ENCODE data around the gene INCA1.

INCA1 gene

DNA sequence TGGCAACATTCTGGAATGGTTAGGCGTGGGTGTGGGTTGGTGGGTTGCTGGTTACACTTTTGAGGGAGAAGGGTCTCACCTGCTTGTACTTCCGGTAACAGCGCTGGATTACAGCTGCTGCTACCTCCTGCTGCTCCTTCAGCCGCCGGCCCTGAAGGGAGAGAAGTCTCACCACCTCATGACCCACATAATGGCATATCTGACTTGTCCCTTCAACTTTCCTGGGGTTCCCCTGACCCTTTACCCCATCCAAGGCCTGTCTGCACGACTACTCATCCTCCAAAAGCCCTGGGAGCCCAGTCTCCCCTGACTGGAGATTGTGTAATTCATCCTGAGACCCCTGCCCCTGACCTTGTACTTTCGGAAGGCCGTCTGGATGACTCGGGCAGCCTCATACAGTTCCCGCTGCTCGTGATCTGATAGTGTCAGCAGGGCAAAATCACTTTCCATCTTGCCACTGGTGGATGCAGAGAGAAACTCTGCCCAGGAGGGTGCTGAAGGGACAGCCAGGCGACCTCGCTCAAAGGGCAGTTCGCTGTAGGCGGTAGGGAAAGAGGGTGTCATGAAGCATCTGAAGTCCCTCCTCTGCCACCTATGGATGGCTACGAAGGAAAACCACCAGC is 27.7 kb downstream of the INCA1 start:
- peak; percentile 38 for DNase-seq

DNA sequence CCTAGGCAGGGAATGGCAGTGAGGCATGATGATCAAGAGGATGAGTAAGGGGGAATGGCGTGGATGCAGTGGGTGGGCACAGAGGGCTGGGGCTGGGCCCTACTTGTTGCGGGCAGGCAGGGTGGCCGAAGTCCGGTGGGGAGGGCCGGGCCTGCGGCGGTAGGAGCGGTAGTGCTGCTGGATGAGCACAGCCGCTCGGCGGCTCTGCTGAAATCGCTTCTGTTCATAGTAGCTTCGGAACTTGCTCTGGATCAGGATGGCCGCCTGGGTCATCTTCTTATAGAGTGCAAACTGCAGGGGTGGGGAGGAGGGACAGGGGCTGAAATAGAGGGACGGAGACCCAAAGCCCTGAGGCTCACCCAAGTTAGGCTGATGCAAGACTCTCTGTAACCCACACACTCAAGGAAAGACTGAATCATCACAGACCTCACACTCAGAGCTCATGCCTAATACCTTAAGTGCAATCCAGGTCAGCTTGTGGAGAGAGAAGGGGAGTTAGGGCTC is 28.2 kb downstream of the INCA1 start:
- peak; percentile 62 for DNase-seq

DNA sequence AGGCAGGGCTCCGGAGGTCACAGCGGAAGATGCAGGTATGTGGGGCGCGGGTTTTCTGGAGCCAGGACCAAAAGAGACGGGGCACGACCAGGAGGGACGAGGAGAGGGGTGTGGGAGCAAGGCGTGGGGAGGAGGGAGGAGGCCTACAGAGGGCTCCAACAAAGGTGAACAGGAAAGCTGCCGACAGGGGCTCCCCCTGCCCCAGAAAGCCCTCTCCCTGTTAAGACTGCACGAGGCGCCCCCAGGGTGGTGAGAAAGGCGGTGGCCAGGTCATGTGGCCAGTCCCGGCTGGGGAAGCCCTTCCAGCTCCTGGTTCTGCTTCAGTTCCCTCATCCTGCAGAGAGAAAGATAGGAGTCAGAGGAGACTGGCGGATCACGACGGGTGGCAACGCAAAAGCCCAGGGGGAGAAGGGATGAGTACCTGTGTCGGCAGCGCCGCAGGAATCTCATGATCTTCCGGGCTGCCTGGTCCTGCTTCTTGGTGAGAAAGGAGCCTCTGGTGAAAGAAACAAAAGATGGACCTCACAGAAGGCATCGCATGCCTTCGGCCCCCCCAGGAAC is 28.8 kb downstream of the INCA1 start:
- DNase-seq: no peak

DNA sequence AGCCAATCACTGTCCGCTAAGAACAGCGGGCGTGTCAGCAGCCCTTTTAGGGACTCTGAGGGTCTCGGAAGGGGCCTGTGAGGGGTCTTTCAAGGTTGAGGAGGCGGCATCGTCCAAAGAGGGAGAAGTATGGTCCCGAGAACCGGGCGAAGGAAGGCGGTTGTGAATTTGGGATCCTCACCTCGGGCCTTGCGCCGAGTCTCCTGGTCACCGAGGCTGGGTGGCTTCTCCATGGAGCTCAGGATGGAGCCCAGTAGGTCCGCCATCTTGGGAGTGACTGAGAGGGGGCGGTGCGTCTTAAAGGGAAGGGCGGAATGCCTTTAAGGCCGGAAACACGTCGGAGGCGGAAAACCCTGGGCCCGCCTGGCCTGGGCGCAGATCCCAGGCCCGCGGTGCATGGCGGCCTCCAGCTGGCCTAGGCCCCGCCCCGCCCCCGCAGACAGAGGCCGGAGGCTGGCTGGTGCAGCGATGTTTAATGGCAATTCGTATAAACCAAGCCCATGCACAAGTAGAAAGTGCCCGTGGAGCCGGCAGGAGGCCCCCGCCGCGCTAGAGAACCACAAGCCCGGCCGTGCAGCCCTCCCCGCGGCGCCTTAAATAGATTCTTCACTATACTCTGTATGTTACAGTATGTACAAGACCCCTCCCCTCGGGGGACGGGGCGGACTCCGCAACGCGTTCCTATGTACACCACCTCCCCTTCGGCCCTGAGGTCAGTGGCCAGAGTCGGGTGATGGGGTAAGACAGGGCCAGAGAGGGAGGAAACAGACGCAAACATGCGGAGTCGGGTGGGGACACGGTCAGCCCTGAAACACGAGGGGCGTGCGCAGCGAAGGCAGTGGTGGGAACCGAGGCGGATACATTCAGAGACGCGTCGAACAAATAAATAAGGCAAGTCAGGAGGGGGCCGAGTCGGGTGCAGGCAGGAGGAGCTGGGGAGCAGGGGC is 29.5 kb downstream of the INCA1 start, which contains the start of gene SPAG7:
Gene SPAG7 (minus strand): TSS at position 279 of the 947 bp plus-strand sequence. CDS start 13 bp downstream, at position 266.
- DNase-seq: peak; percentile 97

DNA sequence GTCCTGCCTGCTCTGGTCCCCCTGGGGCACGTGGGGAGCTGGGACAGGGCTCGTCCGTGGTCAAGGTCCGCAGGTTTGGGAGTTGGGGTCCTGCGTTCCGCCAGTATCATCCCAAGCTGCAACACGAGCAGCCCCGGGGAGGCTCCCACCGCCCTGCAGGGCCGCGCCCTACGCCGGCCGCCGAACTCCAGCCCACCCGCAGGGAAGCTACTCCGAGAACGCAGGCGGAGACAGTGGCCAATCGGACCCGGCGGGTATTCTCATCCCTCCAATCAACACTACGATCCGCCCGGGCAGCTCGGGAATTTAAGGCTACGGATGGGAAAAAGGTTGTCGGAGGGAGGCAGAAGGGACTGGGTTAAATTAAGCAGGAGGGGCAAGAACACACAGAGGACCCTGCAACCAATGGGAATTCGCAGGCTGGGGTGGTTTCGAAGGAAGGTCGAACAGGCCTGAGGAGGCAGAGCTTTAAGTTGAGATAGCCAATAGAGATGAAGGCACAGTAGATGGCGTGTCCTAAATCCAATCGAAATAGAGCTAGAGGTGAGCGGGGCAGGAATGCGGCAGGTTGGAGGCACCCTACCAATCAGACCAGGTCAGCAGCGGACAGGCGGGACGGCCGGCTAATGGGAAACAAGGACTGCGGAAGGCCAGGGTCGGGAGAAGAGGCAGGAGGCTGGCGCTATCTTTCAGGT is 30.3 kb downstream of the INCA1 start:
- DNase-seq: peak; percentile 99

DNA sequence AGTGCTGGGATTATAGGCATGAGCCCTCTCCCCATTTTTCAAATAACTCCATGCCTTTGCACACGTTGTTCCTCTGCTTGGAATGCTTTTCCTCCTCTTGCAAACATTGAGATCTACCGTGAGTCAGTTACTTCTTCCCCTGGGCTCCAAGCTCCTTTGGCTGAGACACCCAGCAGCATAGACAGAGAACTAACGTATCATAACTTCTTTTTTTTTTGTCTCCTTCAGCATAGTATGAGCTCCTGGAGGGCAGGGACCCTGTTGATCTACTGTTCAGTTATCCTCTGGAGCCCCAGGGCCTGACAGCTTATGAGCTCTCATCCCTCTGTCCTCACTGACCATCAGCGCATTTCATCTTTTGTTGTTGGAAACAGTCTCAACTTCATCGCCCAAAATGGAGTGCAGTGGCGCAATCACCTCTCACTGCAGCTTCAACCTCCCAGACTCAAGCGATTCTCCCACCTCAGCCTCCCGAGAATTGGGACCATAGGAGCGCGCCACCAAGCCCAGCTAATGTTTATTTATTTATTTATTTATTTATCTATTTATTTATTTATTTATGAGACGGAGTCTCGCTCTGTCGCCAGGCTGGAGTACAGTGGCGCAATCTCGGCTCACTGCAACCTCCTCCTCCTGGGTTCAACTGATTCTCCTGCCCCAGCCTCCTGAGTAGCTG is 31.9 kb downstream of the INCA1 start:
- DNase-seq: no peak

DNA sequence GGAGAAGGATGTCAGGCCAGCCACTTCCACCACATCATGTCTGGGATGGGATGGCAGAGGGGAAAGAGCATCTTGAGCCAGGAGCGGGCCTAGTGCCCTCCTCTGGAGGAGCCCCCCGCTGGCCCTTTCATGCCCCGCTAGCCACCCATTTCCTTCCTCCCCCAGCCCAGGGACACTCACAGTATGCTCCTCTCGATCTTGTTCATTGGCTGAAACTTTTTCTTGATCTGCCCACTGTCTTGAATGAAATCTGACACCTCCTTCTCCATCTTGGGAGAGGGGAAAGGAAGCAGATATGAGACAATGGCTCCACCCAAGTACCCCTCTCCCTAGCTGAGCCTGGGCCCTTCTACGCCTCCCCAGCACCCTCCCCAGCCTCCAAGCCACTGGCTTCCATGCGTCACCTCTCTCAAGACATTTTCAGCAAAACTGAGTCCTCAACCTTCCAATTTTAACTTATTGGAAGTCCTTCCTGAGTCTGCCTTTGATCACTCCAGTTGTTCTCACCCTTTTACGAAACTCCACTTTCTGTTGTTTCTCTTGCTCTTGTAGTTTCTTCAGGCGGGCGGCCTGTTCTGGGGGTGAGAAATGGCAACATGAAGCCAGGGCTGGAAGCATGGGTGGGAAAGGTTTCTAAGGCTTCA is 36.9 kb downstream of the INCA1 start:
- no peak for DNase-seq

DNA sequence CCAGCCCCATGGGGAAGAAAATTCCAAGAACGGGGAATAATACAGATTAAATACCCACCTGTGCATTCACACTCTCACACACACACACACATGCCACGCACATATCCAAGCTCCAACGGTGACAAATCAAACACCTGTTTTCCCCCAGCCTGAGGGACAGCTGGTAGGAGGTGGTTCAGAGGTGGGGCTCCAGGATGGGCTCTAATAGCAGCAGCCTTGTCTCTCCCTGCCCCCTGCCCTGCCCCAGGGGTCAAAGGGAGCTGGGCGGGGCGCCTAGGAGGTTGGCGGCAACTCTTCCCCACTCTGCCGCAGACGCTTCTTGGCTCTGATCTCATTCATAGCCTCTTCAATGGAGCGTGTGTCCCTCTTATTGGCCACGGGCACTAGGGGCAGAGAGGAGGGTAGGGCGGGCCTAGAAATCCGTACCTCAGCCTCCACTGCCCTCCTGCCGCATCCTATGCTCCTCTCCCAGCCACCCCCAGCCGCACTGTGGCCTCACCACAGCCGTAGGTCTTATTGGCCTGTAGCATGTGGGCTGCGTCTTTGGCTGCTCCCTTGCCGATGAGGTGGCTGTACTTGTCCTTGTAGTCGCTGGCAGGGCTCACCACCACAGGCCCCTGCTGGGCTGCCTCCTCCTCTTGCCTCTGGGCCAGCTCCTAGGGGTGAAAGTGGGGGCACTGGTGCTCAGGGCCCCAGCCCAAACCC is 37.9 kb downstream of the INCA1 start:
- no peak for DNase-seq

DNA sequence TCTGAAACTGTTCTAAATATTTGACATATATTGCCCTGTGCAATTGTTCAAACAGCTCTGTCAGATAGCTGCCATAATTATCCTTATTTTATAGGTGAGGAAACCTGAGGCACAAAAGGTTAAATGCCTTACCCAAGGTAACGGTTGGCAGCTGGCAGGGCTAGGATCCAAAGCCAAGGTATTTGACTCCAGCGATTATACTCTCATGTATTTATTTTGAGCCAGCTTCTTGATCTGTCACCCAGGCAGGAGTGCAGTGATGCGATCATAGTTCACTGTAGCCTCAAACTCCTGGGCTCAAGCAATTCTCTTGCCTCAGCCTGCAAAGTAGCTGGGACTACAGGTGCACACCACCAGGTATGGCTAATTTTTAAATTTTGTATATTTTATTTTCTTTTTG is 39.2 kb downstream of the INCA1 start:
- no peak for DNase-seq

DNA sequence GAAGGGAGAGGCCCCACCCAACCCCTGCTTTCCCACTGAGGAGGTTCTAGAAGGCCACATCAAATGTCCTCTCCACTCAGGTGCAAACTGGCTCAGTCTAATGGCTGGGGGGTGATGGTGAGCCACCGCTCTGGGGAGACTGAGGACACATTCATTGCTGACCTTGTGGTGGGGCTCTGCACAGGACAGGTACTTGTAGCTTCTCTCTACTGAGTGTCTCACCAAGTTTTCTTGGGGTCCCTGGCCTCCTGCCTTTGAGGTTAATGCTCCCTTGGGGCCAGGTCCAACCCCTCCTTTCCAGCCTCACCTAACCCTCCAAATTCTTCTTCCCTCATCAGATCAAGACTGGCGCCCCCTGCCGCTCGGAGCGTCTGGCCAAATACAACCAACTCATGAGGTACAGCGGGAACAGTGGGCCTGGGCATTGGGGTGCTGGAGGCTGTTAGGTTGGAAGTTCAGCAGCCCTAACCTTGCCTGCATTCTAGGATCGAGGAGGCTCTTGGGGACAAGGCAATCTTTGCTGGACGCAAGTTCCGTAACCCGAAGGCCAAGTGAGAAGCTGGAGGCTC is 40.7 kb downstream of the INCA1 start:
- DNase-seq: peak; percentile 37

DNA sequence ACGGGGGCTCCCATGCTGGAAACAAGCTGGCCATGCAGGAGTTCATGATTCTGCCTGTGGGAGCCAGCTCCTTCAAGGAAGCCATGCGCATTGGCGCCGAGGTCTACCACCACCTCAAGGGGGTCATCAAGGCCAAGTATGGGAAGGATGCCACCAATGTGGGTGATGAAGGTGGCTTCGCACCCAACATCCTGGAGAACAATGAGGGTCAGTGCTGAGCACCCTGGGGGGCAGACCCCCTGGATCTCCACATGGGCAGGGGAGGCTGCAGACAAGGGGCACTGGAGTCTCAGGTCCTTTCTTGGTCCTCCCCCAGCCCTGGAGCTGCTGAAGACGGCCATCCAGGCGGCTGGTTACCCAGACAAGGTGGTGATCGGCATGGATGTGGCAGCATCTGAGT is 42.2 kb downstream of the INCA1 start:
- DNase-seq: no peak

DNA sequence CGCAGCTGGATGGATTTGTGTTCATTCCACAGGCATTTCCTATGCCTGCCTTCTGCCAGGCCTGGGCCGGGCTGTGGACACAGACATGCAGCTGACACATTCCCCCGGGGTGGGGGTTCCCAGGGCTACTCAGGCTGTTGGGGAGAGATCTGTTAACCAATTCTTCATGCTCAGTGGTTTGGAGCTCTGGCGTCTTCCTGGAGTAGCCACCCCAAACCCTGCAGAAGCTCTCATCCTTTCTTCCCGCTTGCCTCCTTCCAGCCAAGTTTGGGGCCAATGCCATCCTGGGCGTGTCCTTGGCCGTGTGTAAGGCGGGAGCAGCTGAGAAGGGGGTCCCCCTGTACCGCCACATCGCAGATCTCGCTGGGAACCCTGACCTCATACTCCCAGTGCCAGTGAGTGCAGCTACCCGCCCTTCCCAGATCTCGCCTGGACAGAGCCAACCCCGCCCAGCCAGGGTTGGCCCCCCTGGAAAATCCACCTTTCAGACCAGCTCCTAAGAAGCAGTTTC is 43.8 kb downstream of the INCA1 start:
- DNase-seq: no peak

DNA sequence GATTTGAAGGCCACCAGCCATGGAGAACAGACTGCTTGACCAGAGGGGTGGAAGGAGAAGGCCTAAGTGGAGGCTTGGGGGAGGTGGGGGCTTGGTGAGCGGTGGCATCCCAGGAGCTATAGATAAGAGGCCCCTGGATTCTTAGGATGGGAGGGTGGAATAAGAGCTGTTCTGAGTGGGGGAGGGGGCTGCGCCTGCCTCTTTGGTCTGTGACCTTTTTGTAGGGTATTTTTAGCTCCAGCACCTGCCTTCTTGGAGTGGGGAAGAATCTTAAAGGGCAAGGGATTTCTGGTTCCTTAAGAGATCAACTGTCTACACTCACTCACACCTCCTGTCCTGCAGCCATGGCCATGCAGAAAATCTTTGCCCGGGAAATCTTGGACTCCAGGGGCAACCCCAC is 45.8 kb downstream of the INCA1 start:
- no peak for DNase-seq

DNA sequence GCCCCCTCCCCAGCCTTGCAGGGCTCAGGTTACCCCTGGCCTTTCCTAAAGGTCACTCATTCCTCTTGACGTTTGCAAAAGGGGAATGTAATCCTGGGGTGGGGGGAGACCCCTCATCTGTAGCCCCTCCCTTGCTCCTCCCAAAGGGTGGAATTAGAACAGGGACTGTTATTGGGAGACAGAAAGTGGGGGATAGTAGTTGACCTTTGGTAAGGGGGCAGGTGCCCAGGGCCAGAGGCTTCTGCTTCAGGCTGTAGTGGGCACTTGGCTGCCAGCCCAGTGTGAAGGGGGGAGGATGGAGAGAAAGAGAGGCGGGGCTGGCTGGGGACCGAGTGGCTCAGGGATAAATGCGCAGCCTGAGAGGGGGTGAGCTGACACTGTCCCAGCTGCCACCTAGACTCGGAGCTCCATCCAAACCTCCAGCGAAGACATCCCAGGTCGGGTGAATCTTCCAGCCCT is 46.5 kb downstream of the INCA1 start, which contains the start of gene ENO3:
Gene ENO3 (plus strand): TSS at position 374 of the 459 bp plus-strand sequence. CDS start 711 bp downstream, outside the sequence.
- DNase-seq: no peak

DNA sequence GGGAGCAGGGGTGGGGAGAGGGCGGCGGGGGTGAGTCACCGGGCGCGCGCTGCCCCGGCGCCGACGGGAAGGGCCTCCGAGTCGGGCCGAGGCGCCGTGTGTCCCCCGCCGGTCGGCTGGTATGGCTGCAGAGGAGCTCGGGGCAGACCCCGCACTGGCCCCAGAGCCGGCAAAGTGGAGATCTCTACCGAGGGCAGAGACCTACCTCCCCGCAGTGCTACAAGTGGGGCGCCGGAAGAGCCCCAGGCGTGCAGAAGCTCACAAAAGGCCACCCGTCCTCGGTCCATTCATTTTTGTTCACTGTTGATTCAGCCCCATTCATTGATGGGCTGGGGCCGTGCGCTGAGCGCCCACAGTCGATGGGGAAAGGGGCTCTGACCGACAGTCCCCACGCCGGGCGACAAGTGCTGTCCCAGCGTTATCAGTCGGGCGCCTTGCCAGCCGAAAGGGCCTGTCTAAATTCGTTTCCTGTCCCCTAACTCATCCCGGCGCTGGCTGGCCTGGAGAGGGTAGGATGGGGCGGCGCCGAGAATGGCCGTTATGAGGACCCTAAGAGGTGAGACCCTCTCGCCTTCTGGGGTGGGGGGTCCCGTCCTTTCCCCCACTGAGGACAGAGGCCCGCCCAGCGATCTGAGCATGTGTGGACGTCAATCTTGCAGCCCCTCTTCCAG is 47.1 kb downstream of the INCA1 start:
- peak; percentile 28 for DNase-seq

DNA sequence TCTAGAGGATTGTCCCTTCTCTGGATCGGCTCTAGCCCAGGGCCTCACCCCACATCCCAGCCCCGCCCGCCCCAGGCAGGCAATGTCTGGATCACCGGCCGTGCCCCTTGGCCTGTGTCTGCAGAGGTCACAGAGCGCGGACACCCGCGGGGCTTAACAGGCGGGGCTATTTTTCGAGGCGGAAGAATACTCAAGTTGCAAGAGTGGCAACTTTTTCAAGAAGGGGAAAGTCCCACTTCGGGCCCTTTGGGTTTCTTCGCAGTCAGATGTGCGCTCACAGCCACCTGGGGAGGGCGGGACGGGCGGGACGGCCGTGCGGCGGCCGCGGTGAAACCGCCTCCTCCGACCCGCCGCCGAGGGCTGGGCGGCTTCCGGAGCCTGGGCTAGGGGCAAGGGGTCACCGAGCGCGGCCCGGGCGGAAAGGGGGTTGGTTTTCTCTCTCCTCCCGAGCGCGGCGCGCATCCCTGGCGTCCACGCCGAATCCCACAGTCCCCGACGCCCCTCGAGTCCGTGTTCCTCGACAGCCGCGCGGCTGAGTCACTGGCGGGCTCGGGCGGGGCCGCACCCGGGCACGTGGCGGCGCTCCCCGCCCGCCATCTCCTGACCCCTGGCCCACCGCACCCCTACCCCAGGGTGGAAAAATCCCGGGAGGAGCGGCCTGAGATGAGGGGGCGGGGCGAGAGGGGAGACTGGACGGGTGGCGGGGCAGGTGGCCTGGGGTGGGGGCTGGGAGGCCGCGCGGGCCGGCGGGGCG is 47.8 kb downstream of the INCA1 start:
- peak; percentile 86 for DNase-seq

DNA sequence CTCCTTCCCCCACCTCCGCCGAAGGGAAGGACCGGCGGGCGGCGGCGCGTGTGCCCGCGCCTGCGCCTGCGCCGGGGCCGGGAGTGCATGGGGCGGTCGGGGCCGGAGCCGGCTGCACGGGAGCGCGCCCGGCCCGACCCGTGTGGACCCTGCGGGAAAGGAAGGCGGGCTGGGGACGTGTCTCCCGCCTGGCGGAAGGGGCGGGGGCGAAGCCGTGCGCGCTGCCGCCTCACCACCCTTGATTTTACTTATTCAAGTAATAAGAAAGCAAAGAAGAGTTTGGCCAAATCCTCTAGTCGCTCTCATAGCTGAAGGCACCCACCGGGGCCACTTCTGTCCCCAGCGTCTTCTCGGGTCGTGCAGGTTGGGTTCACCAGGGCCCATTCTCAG is 48.4 kb downstream of the INCA1 start:
- peak; percentile 93 for DNase-seq

DNA sequence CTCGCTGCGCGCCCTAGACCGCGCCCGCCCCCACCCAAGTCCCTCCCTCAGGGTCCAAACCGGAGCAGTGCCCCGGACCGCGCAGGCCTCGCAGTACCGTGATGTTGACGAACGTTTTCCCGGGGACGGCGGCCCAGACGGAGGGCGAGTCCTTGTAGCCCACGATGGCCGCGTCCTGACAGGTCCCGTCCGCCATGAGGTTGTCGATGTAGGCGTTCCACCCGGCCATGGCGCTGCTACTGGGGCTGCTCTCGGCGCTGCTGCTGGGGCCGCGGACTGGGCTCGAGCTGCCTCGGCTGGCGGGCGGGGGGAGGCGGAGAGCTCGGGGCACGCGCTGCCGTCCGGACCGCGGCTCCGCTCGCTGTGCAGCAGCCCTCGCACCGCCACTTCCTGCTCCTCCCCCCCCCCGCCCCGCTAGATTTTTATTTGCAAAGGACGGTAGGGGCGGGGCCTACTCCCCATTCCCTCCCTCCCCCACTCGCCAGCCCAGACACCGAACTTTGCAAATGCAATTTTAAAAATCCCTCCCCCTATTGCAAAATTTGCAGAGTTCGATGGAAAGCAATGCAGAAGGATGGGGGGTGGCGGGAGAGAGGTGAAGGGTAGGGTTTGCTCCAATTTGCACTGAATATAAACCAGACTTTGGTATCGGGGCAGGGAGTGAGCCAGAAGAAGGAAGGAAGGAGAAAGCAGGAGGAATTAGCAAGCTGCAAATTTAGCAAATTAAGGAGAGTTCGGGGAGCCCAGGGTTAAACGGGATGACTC is 49.0 kb downstream of the INCA1 start, which contains the start of gene PFN1:
Gene PFN1 (minus strand): TSS at position 365 of the 765 bp plus-strand sequence. CDS start 136 bp downstream, at position 229.
- peak; percentile 96 for DNase-seq

Measured in suppressor macrophage treated with lipopolysaccharide for 4 hours (primary cell).